Right lobe of liver (tissue), 4 donors: ENCODE data around the gene HLA-DMB.

Source experiments
- CTCF ChIP-seq, 4 donors: fragments of 200-600 bp in 3 of 4; fragments of 450-650 bp in 1 of 4; IDR thresholded peaks; one replicate each; pipeline versions ENCODE4 v1.5.1 to v1.8.0; 2016 to 2022; ENCODE audit warnings: antibody characterized with exemption in 4 of 4, mild to moderate bottlenecking in 2 of 4
- POLR2A ChIP-seq: fragments of 450-650 bp; IDR thresholded peaks from one replicate; pipeline ENCODE4 v1.6.1; 2017; ENCODE audit warnings: antibody characterized with exemption, mild to moderate bottlenecking
- donor health status: DM: no; HTN: no; CAD: no.
- donor health status: DM: no; HTN: no; CAD: no.
- donor health status: DM: no; HTN: yes; CAD: no.

- TF ChIP-seq POLR2A (peak; percentile 18), CTCF (IDR thresholded peaks at IDR 0.05) (no peak)
Observed at GRCh38 chr6:32979720-32980487, 39.1 kb upstream of the HLA-DMB start.
